ENCODE data around the gene ADO. TPM values are rescaled to one million over a fixed set of nuclear protein-coding genes. Genes with fewer than 3 reads are reported as not detected.
"Not testable (repeated sequence)": the region's sequence is repeated elsewhere in the genome, so short reads cannot be mapped to it uniquely, and the experiment has no call there.

ADO gene
- total RNA-seq, 4 donors from 2014 or later, result 10.8 to 22.3 (median 17.4) TPM

GRCh38 chr10:62769574-62770242 lies 34.8 kb upstream of the ADO start:
- no peak overlapping the region for H3K4me3 ChIP-seq
- H3K36me3 ChIP-seq, result no peaks in the 10 kb centered on the region
- no peak overlapping the region for H3K27ac ChIP-seq
- TF ChIP-seq CTCF (IDR thresholded peaks at IDR 0.05), result no peak
- H3K4me1 ChIP-seq, result peaks cover 2% of the 10 kb centered on the region
- no peak for DNase-seq (ENCODE audit: low spot score in 2 of 2)
- 93% methylated on average over 1 of the region's 1 CpG for WGBS
- peaks cover 3% of the 10 kb centered on the region for H3K27me3 ChIP-seq
- no peaks in the 10 kb centered on the region for H3K9me3 ChIP-seq

- H3K9me3 ChIP-seq, result no peaks in the 10 kb centered on the region
- no peak for DNase-seq (ENCODE audit: low spot score in 2 of 2)
- H3K27ac ChIP-seq, result no peak overlapping the region
- H3K4me1 ChIP-seq, result peaks cover 2% of the 10 kb centered on the region
- peaks cover 3% of the 10 kb centered on the region for H3K27me3 ChIP-seq
- TF ChIP-seq POLR2AphosphoS5 (IDR thresholded peaks at IDR 0.05) (no peak), CTCF (IDR thresholded peaks at IDR 0.05) (no peak), POLR2A (IDR thresholded peaks at IDR 0.05) (no peak), EP300 (IDR thresholded peaks at IDR 0.05) (no peak)
- no peak overlapping the region for H3K4me3 ChIP-seq
- 58% methylated on average over 7 of the region's 7 CpGs for WGBS
- H3K36me3 ChIP-seq, result no peaks in the 10 kb centered on the region
Measured at GRCh38 chr10:62772186-62772974, 32.1 kb upstream of the ADO start.

GRCh38 chr10:62778125-62778524 lies 26.4 kb upstream of the ADO start:
- H3K36me3 ChIP-seq, result no peaks in the 10 kb centered on the region
- H3K4me3 ChIP-seq, result no peak overlapping the region
- H3K27ac ChIP-seq, result no peak overlapping the region
- H3K4me1 ChIP-seq, result no peaks in the 10 kb centered on the region
- no peak for TF ChIP-seq CTCF (IDR thresholded peaks at IDR 0.05)
- no peak for TF ChIP-seq EP300 (IDR thresholded peaks at IDR 0.05)
- no peak for TF ChIP-seq POLR2AphosphoS5 (IDR thresholded peaks at IDR 0.05)
- no peak for TF ChIP-seq POLR2A (IDR thresholded peaks at IDR 0.05)
- H3K27me3 ChIP-seq, result no peaks in the 10 kb centered on the region
- H3K9me3 ChIP-seq, result no peaks in the 10 kb centered on the region
- WGBS, result 91% methylated on average over 2 of the region's 2 CpGs
- no peak for DNase-seq (ENCODE audit: low spot score in 2 of 2)

GRCh38 chr10:62779487-62780248 lies 24.9 kb upstream of the ADO start:
- Histone ChIP-seq H3K36me3 (no peaks in the 10 kb centered on the region), H3K4me1 (no peaks in the 10 kb centered on the region), H3K27me3 (no peaks in the 10 kb centered on the region), H3K4me3 (no peak overlapping the region), H3K27ac (no peak overlapping the region), H3K9me3 (no peaks in the 10 kb centered on the region)
- WGBS, result 77% methylated on average over 5 of the region's 5 CpGs
- no peak for DNase-seq (ENCODE audit: low spot score in 2 of 2)
- no peak for TF ChIP-seq EP300 (IDR thresholded peaks at IDR 0.05)
- no peak for TF ChIP-seq CTCF (IDR thresholded peaks at IDR 0.05)
- TF ChIP-seq POLR2AphosphoS5 (IDR thresholded peaks at IDR 0.05), result no peak
- TF ChIP-seq POLR2A (IDR thresholded peaks at IDR 0.05), result no peak

GRCh38 chr10:62784537-62784936 lies 20.0 kb upstream of the ADO start:
- not testable (repeated sequence) for DNase-seq (ENCODE audit: low spot score in 2 of 2); H3K27ac ChIP-seq; H3K4me3 ChIP-seq; H3K9me3 ChIP-seq; H3K27me3 ChIP-seq; H3K4me1 ChIP-seq; H3K36me3 ChIP-seq
- WGBS, result 99% methylated on average over 3 of the region's 3 CpGs

- H3K27ac ChIP-seq; H3K9me3 ChIP-seq; DNase-seq (ENCODE audit: low spot score in 2 of 2); H3K4me3 ChIP-seq; H3K27me3 ChIP-seq; H3K4me1 ChIP-seq; H3K36me3 ChIP-seq: not testable (repeated sequence)
- 85% methylated on average over 2 of the region's 2 CpGs for WGBS
Measured at GRCh38 chr10:62788285-62788684, 16.2 kb upstream of the ADO start.

All from suprapubic skin (tissue), 4 donors.